Breast epithelium (tissue), 3 donors: ENCODE measurements around the gene RBM33.

Experiments used
- CTCF ChIP-seq, 3 donors: fragments of 450-650 bp; IDR thresholded peaks; one replicate each; pipeline ENCODE4 v1.5.1; 2016 to 2017; ENCODE audit warnings: antibody characterized with exemption in 3 of 3, mild to moderate bottlenecking in 3 of 3, moderate library complexity in 3 of 3
- POLR2AphosphoS5 ChIP-seq, 3 donors: sonication (generic); formaldehyde crosslinking; IDR thresholded peaks; one replicate each; pipeline ENCODE4 v1.6.1; 2017; ENCODE audit warnings: antibody characterized with exemption in 3 of 3

GRCh38 chr7:155639958-155640520, 4.4 kb upstream of the RBM33 start:
- TF ChIP-seq CTCF (IDR thresholded peaks at IDR 0.05) (no peak), POLR2AphosphoS5 (IDR thresholded peaks at IDR 0.05) (no peak)
